WERI-Rb-1 (cell line): Measurements from ENCODE around the gene USP51.
"Not testable (repeated sequence)": the region's sequence is repeated elsewhere in the genome, so short reads cannot be mapped to it uniquely, and the experiment has no call there.

Experiments
- DNase-seq: peaks from one replicate; pipeline ENCODE4 v3.0.0-alpha.2; 2020
- H3K27ac ChIP-seq: fragments of 250-450 bp; sonication (Bioruptor Pico); 2 replicates; pipeline ENCODE4 v1.5.1; 2020; ENCODE audit warnings: mild to moderate bottlenecking, moderate library complexity
- H3K27me3 ChIP-seq: fragments of 250-450 bp; sonication (Bioruptor Pico); 2 replicates; pipeline ENCODE4 v1.5.1; 2021; ENCODE audit warnings: mild to moderate bottlenecking, low read depth, moderate library complexity; ENCODE audit not compliant: insufficient read depth, severe bottlenecking
- H3K36me3 ChIP-seq: fragments of 250-450 bp; sonication (Bioruptor Pico); 2 replicates; pipeline ENCODE4 v1.5.1; 2020; ENCODE audit warnings: mild to moderate bottlenecking, moderate library complexity
- H3K4me3 ChIP-seq: 2 replicates; pipeline ENCODE4 v1.5.1; 2011; ENCODE audit warnings: low read depth, mild to moderate bottlenecking, control low read depth, low read length
- H3K9me3 ChIP-seq: fragments of 250-450 bp; sonication (Bioruptor Pico); 2 replicates; pipeline ENCODE4 v1.5.1; 2021; ENCODE audit warnings: mild to moderate bottlenecking, moderate library complexity; ENCODE audit not compliant: severe bottlenecking
- CTCF ChIP-seq: IDR thresholded peaks from 2 replicates; pipeline ENCODE4 v1.5.1; 2011; ENCODE audit warnings: low read depth, mild to moderate bottlenecking, control low read depth, inconsistent platforms, low read length

The USP51 gene

GRCh38 chrX:55507699-55508098, 18.1 kb upstream of the USP51 start:
- not testable (repeated sequence) for DNase-seq, H3K4me3 ChIP-seq, H3K9me3 ChIP-seq, H3K27me3 ChIP-seq, H3K27ac ChIP-seq, H3K36me3 ChIP-seq

- H3K4me3 ChIP-seq, H3K9me3 ChIP-seq, DNase-seq, H3K27ac ChIP-seq, H3K36me3 ChIP-seq, H3K27me3 ChIP-seq: not testable (repeated sequence)
Observed at GRCh38 chrX:55507010-55507409, 17.4 kb upstream of the USP51 start.

DNA sequence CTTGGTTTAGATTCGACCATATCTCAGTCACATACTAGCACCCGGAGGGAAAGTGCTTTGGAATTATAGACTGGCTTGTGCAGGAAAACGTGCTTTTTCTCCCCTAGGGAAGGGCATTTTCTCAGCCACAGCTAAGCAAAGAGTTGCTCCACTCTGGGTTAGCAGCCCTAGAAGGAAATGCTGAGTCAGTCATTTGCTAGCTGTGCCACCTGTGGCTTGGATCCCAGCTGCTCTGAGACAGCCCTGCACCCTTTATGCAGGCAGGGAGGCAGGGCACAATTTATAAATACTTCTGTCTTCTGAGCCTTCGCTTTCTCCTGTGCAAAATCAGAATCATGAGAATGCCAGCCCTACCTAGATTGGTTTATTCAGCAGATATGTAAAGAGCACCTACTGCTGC, 1.3 kb upstream of the USP51 start:
- no peak for DNase-seq
- no peak for TF ChIP-seq CTCF
- H3K36me3 ChIP-seq, result no peaks in the 10 kb centered on the region
- H3K27me3 ChIP-seq, result peaks cover 25% of the 10 kb centered on the region
- H3K27ac ChIP-seq, result no peak overlapping the region
- no peaks in the 10 kb centered on the region for H3K9me3 ChIP-seq
- H3K4me3 ChIP-seq, result no peak overlapping the region

- Histone ChIP-seq H3K9me3 (no peaks in the 10 kb centered on the region), H3K4me3 (peak overlapping the region; percentile 60), H3K27ac (peak overlapping the region; percentile 82), H3K27me3 (peaks cover 25% of the 10 kb centered on the region), H3K36me3 (no peaks in the 10 kb centered on the region)
- no peak for DNase-seq
- no peak for TF ChIP-seq CTCF
Observed at GRCh38 chrX:55490121-55490520, 473 bp upstream of the USP51 start.

GRCh38 chrX:55488593-55489313, 895 bp downstream of the USP51 start:
- no peaks in the 10 kb centered on the region for H3K9me3 ChIP-seq
- no peaks in the 10 kb centered on the region for H3K36me3 ChIP-seq
- peak overlapping the region; percentile 82 for H3K27ac ChIP-seq
- H3K27me3 ChIP-seq, result peaks cover 25% of the 10 kb centered on the region
- peak overlapping the region; percentile 60 for H3K4me3 ChIP-seq
- TF ChIP-seq CTCF, result no peak
- peak; percentile 64 for DNase-seq

GRCh38 chrX:55488006-55488592, 1.5 kb downstream of the USP51 start:
- Histone ChIP-seq H3K4me3 (peak overlapping the region; percentile 60; the same call in 1 of the 2 replicates), H3K36me3 (no peaks in the 10 kb centered on the region), H3K27ac (0 out of 2 replicates have a peak overlapping the region, but pooled peaks have one; percentile 29), H3K27me3 (peaks cover 25% of the 10 kb centered on the region), H3K9me3 (no peaks in the 10 kb centered on the region)
- DNase-seq, result no peak
- no peak for TF ChIP-seq CTCF

GRCh38 chrX:55487143-55487542, 2.5 kb downstream of the USP51 start:
- H3K4me3 ChIP-seq, result no peak overlapping the region
- H3K27me3 ChIP-seq, result peaks cover 25% of the 10 kb centered on the region
- no peaks in the 10 kb centered on the region for H3K36me3 ChIP-seq
- TF ChIP-seq CTCF, result no peak
- DNase-seq, result no peak
- H3K9me3 ChIP-seq, result no peaks in the 10 kb centered on the region
- H3K27ac ChIP-seq, result no peak overlapping the region
